GM21737 (cell line): ENCODE data around the gene LSR.

Source experiments
- ATAC-seq: cut with Tn5 transposase; IDR thresholded peaks from one replicate; pipeline ENCODE4 v1.9.1; 2021; ENCODE audit warnings: mild to moderate bottlenecking, moderate library complexity; ENCODE audit not compliant: unreplicated experiment

Gene LSR

DNA sequence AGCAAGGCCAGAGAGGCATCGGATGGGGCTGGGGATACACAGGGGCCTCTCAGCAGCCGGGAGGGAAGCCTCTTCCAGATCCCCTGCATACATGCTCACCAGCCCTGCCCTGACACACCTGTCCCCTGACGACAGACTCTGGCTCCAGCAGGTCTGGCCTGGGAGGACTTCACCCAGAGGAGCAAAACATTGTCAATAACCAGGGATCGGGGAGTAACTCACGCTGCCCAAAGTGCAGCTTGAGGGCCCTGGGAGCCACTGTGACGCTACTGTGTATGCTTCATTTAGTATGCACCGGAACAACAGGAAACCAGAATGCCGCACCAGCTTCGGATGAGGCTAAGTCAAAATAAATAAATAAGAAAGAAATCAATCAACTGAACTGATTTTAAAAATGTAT lies 67.8 kb downstream of the LSR start:
- no peak for ATAC-seq
